ENCODE data around the gene ATP10B. TPM values are rescaled to one million over a fixed set of nuclear protein-coding genes. Genes with fewer than 3 reads are reported as not detected.

The ATP10B gene
- total RNA-seq, 2 donors from 2014 or later = 1.3 to 2.1 TPM

- Histone ChIP-seq H3K27ac (no peak overlapping the region), H3K9me3 (no peaks in the 10 kb centered on the region), H3K36me3 (replicated peaks in 1 of 2; ENCODE audit: insufficient read depth in 1 of 2, low read depth in 2 of 2) (no peaks in the 10 kb centered on the region), H3K27me3 (no peaks in the 10 kb centered on the region), H3K4me3 (no peak overlapping the region), H3K4me1 (no peaks in the 10 kb centered on the region)
- no peak for DNase-seq
- ATAC-seq = no peak
- intact Hi-C loops (cut with DNase I) = no loop called here
- no peak for TF ChIP-seq POLR2A (IDR thresholded peaks at IDR 0.05)
- TF ChIP-seq CTCF (IDR thresholded peaks at IDR 0.05) = no peak
Measured at GRCh38 chr5:160701403-160701802, 150.6 kb downstream of the ATP10B start.

GRCh38 chr5:160699301-160699700 lies 152.7 kb downstream of the ATP10B start:
- intact Hi-C loops (cut with DNase I) = no loop called here
- no peaks in the 10 kb centered on the region for H3K27me3 ChIP-seq
- WGBS, 2 donors = 18 to 36% methylated on average over 1 of the region's 1 CpG
- no peak for DNase-seq
- no peak overlapping the region for H3K27ac ChIP-seq
- no peak for TF ChIP-seq CTCF (IDR thresholded peaks at IDR 0.05)
- TF ChIP-seq POLR2A (IDR thresholded peaks at IDR 0.05) = no peak
- H3K36me3 ChIP-seq (replicated peaks in 1 of 2; ENCODE audit: insufficient read depth in 1 of 2, low read depth in 2 of 2) = no peaks in the 10 kb centered on the region
- no peak overlapping the region for H3K4me3 ChIP-seq
- no peak for ATAC-seq
- H3K9me3 ChIP-seq = no peaks in the 10 kb centered on the region
- H3K4me1 ChIP-seq = no peaks in the 10 kb centered on the region

- no peaks in the 10 kb centered on the region for H3K9me3 ChIP-seq
- 84 to 85% methylated on average over 3 of the region's 3 CpGs for WGBS, 2 donors
- no peak overlapping the region for H3K27ac ChIP-seq
- no peak for TF ChIP-seq POLR2A (IDR thresholded peaks at IDR 0.05)
- no peak for TF ChIP-seq CTCF (IDR thresholded peaks at IDR 0.05)
- H3K4me3 ChIP-seq = no peak overlapping the region
- DNase-seq (no peak), ATAC-seq (no peak)
- no peaks in the 10 kb centered on the region for H3K27me3 ChIP-seq
- intact Hi-C loops (cut with DNase I) = no loop called here
- no peaks in the 10 kb centered on the region for H3K36me3 ChIP-seq (replicated peaks in 1 of 2; ENCODE audit: insufficient read depth in 1 of 2, low read depth in 2 of 2)
- H3K4me1 ChIP-seq = no peaks in the 10 kb centered on the region
Measured at GRCh38 chr5:160697281-160697680, 154.7 kb downstream of the ATP10B start.

- WGBS, 2 donors = 63 to 75% methylated on average over 2 of the region's 2 CpGs
- TF ChIP-seq POLR2A (IDR thresholded peaks at IDR 0.05) (no peak), CTCF (IDR thresholded peaks at IDR 0.05) (no peak)
- ATAC-seq (no peak), DNase-seq (no peak)
- Histone ChIP-seq H3K36me3 (replicated peaks in 1 of 2; ENCODE audit: insufficient read depth in 1 of 2, low read depth in 2 of 2) (no peaks in the 10 kb centered on the region), H3K9me3 (no peaks in the 10 kb centered on the region), H3K27ac (no peak overlapping the region), H3K4me3 (no peak overlapping the region), H3K4me1 (no peaks in the 10 kb centered on the region), H3K27me3 (no peaks in the 10 kb centered on the region)
- intact Hi-C loops (cut with DNase I) = no loop called here
Measured at GRCh38 chr5:160694896-160695295, 157.1 kb downstream of the ATP10B start.

- DNase-seq (no peak), ATAC-seq (no peak)
- no peaks in the 10 kb centered on the region for H3K4me1 ChIP-seq
- H3K9me3 ChIP-seq = no peaks in the 10 kb centered on the region
- 65 to 75% methylated on average over 7 of the region's 7 CpGs for WGBS, 2 donors
- H3K4me3 ChIP-seq = no peak overlapping the region
- TF ChIP-seq CTCF (IDR thresholded peaks at IDR 0.05) (no peak), POLR2A (IDR thresholded peaks at IDR 0.05) (no peak)
- H3K27ac ChIP-seq = no peak overlapping the region
- no peaks in the 10 kb centered on the region for H3K36me3 ChIP-seq (replicated peaks in 1 of 2; ENCODE audit: insufficient read depth in 1 of 2, low read depth in 2 of 2)
- intact Hi-C loops (cut with DNase I) = no loop called here
- H3K27me3 ChIP-seq = no peaks in the 10 kb centered on the region
Measured at GRCh38 chr5:160693831-160694465, 158.1 kb downstream of the ATP10B start.
